MCF 10A (cell line): ENCODE measurements around the gene DGUOK. TPM values are rescaled to one million over a fixed set of nuclear protein-coding genes. Genes with fewer than 3 reads are reported as not detected.

Experiments
- BruUV-seq: library from RNA; stranded (reverse); fragments of 400-500 nt; replicated peaks from 2 replicates; lab custom pipeline; 2021; lab: Mats Ljungman, UMichigan
- CTCF ChIA-PET: fragments of 300-600 bp; sonication (Branson Sonifier 250); formaldehyde crosslinking; extraction: SDS; loops from one replicate; lab custom pipeline; 2021; ENCODE audit warnings: antibody characterized with exemption, inconsistent platforms; lab: Yijun Ruan, JAX
- POLR2A ChIA-PET: fragments of 300-600, 350-650 bp; sonication (Branson Sonifier 250); formaldehyde crosslinking; extraction: SDS; loops from one replicate; lab custom pipeline; 2020; ENCODE audit warnings: antibody characterized with exemption, inconsistent platforms; lab: Yijun Ruan, JAX
- DNase-seq: peaks from one replicate; pipeline ENCODE4 v3.0.0-alpha.2; 2018; ENCODE audit not compliant: unreplicated experiment
- H3K27ac Mint-ChIP-seq: one replicate; pipeline ENCODE4 v1.8.0; 2022; ENCODE audit warnings: mild to moderate bottlenecking, low read depth, mixed read lengths; ENCODE audit not compliant: unreplicated experiment
- H3K27me3 Mint-ChIP-seq: one replicate; pipeline ENCODE4 v1.8.0; 2022; ENCODE audit warnings: mixed read lengths; ENCODE audit not compliant: insufficient read depth, unreplicated experiment
- H3K36me3 Mint-ChIP-seq: one replicate; pipeline ENCODE4 v1.8.0; 2022; ENCODE audit warnings: mild to moderate bottlenecking, moderate library complexity, mixed read lengths; ENCODE audit not compliant: insufficient read depth, unreplicated experiment
- H3K4me1 Mint-ChIP-seq: one replicate; pipeline ENCODE4 v1.8.0; 2022; ENCODE audit warnings: mixed read lengths; ENCODE audit not compliant: insufficient read depth, unreplicated experiment
- H3K4me3 Mint-ChIP-seq: one replicate; pipeline ENCODE4 v1.8.0; 2022; ENCODE audit warnings: mild to moderate bottlenecking, moderate library complexity, mixed read lengths; ENCODE audit not compliant: unreplicated experiment
- H3K9me3 Mint-ChIP-seq: one replicate; pipeline ENCODE4 v1.8.0; 2022; ENCODE audit warnings: mixed read lengths; ENCODE audit not compliant: unreplicated experiment
- intact Hi-C: fragments of 100-400 bp; cut with micrococcal nuclease; formaldehyde crosslinking; loops from 2 replicates; pipeline ENCODE4 v1.14.1; 2022
- total RNA-seq: library from RNA; stranded (reverse); gene quantifications from 2 replicates; pipeline ENCODE4 v1.2.3, GENCODE V29; 2022
- TF ChIP-seq, protein P1 (sequence below): fragments of 200-600 bp; IDR thresholded peaks from one replicate; pipeline ENCODE4 v1.8.0; 2022; ENCODE audit warnings: antibody characterized with exemption, mild to moderate bottlenecking; ENCODE audit not compliant: unreplicated experiment

Gene DGUOK
- total RNA-seq, 1 experiment from 2014 or later = 92.3 TPM

GRCh38 chr2:73931531-73932500, 5.1 kb downstream of the DGUOK start:
- ChIA-PET CTCF (interaction anchor here (0.6 to 1.2 kb wide), 3 partner anchors 42 to 217 kb away, joined by 3 to 4 read pairs (median 3); no protein-coding TSS in a partner anchor), POLR2A (interaction anchor here (0.7 kb wide), 1 partner anchor 22 kb away, joined by 3 read pairs; no protein-coding TSS in a partner anchor)
- TF ChIP-seq, protein P1, sequence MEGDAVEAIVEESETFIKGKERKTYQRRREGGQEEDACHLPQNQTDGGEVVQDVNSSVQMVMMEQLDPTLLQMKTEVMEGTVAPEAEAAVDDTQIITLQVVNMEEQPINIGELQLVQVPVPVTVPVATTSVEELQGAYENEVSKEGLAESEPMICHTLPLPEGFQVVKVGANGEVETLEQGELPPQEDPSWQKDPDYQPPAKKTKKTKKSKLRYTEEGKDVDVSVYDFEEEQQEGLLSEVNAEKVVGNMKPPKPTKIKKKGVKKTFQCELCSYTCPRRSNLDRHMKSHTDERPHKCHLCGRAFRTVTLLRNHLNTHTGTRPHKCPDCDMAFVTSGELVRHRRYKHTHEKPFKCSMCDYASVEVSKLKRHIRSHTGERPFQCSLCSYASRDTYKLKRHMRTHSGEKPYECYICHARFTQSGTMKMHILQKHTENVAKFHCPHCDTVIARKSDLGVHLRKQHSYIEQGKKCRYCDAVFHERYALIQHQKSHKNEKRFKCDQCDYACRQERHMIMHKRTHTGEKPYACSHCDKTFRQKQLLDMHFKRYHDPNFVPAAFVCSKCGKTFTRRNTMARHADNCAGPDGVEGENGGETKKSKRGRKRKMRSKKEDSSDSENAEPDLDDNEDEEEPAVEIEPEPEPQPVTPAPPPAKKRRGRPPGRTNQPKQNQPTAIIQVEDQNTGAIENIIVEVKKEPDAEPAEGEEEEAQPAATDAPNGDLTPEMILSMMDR = no peak
- intact Hi-C loops = no loop called here
- Mint-ChIP-seq H3K36me3 (peaks cover 32% of the 10 kb centered on the region), H3K27me3 (no peaks in the 10 kb centered on the region), H3K27ac (peak overlapping the region; percentile 3), H3K4me1 (peaks cover 66% of the 10 kb centered on the region), H3K9me3 (no peaks in the 10 kb centered on the region), H3K4me3 (no peak overlapping the region)
- DNase-seq = peak; percentile 38
- no TSS peak for BruUV-seq

DNA sequence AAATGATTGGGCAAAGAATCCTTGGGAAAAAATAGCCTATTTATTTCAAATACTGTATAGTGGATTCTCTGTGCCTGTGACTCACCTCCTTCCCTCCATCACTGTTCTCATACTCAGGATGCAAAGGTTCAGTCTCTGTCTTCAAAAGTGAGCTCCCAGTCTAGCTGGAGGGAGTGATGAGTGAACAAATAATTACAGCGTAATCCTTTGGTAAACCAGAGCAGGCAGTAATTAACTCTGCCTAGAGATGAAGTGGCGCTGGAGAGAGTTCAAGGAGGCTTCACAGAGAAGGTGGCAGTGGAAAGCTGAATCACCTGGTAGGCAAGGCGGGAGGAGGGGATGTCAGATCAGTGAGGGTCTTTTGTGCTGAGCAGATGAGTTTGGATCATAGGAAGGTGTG, 6.5 kb downstream of the DGUOK start:
- intact Hi-C loops = no loop called here
- Mint-ChIP-seq H3K36me3 (peaks cover 33% of the 10 kb centered on the region), H3K9me3 (no peaks in the 10 kb centered on the region), H3K4me1 (peaks cover 73% of the 10 kb centered on the region), H3K27ac (peak overlapping the region; percentile 3), H3K27me3 (no peaks in the 10 kb centered on the region), H3K4me3 (no peak overlapping the region)
- ChIA-PET POLR2A (interaction anchor here (0.6 to 1.0 kb wide), 3 partner anchors 24 to 60 kb away, joined by 3 to 4 read pairs (median 3); no protein-coding TSS in a partner anchor), CTCF (interaction anchor here (1.1 to 1.2 kb wide), 4 partner anchors 46 to 312 kb away, joined by 3 to 10 read pairs (median 4); no protein-coding TSS in a partner anchor)
- no TSS peak for BruUV-seq
- no peak for DNase-seq
- TF ChIP-seq, protein P1 = no peak

- TF ChIP-seq, protein P1 = no peak
- H3K4me1 Mint-ChIP-seq = peaks cover 62% of the 10 kb centered on the region
- ChIA-PET POLR2A (interaction anchor here (0.7 to 1.7 kb wide), 5 partner anchors 9 to 107 kb away, joined by 3 to 11 read pairs (median 3); partner anchors contain the start of genes DGUOK and STAMBP), CTCF (interaction anchor here (0.5 to 1.3 kb wide), 6 partner anchors 88 to 326 kb away, joined by 3 to 5 read pairs (median 4); no protein-coding TSS in a partner anchor)
- H3K27ac Mint-ChIP-seq = peak overlapping the region; percentile 40
- no peak for DNase-seq
- no TSS peak for BruUV-seq
- peaks cover 47% of the 10 kb centered on the region for H3K36me3 Mint-ChIP-seq
- no peaks in the 10 kb centered on the region for H3K9me3 Mint-ChIP-seq
- intact Hi-C loops = loop anchor here (5.0 kb wide), 1 partner anchor 47 kb away; the partner anchor contains the start of gene TET3
- no peaks in the 10 kb centered on the region for H3K27me3 Mint-ChIP-seq
- no peak overlapping the region for H3K4me3 Mint-ChIP-seq
Observed at GRCh38 chr2:73935641-73936040, 9.0 kb downstream of the DGUOK start.
